Gastroesophageal sphincter (tissue), 4 donors: ENCODE measurements around the gene TRAT1. TPM values are rescaled to one million over a fixed set of nuclear protein-coding genes. Genes with fewer than 3 reads are reported as not detected.
"Not testable (repeated sequence)": the region's sequence is repeated elsewhere in the genome, so short reads cannot be mapped to it uniquely, and the experiment has no call there.

ENCODE experiments used
- ATAC-seq: fragments of 150-250 bp; one replicate; pipeline ENCODE4 v1.9.1; 2016; ENCODE audit warnings: mild to moderate bottlenecking, moderate library complexity
- H3K27ac ChIP-seq, 4 donors: fragments of 200-600 bp; sonication (generic) in 3 of 4; 1 replicate in 3 of 4; 2 replicates in 1 of 4; pipeline ENCODE4 v1.5.1; 2016 to 2019
- H3K27me3 ChIP-seq: fragments of 200-600 bp; sonication (generic); one replicate; pipeline ENCODE4 v1.5.1; 2019
- H3K36me3 ChIP-seq, 2 donors: fragments of 200-600 bp; sonication (generic); one replicate each; pipeline ENCODE4 v1.5.1; 2019; ENCODE audit warnings: control low read depth in 1 of 2
- H3K4me1 ChIP-seq, 3 donors: fragments of 200-600 bp; sonication (generic); 1 replicate in 2 of 3; 2 replicates in 1 of 3; pipeline ENCODE4 v1.5.1; 2016 to 2019; ENCODE audit warnings: control low read depth in 2 of 3
- H3K4me3 ChIP-seq, 2 donors: fragments of 200-600 bp; sonication (generic); one replicate each; pipeline ENCODE4 v1.5.1; 2019; ENCODE audit warnings: mild to moderate bottlenecking in 1 of 2, moderate library complexity in 1 of 2
- H3K9me3 ChIP-seq, 3 donors: fragments of 200-600 bp; sonication (generic); one replicate each; pipeline ENCODE4 v1.5.1; 2017 to 2019; ENCODE audit warnings: control low read depth in 2 of 3
- EP300 ChIP-seq: sonication (generic); formaldehyde crosslinking; IDR thresholded peaks from one replicate; pipeline ENCODE4 v1.6.1; 2017; ENCODE audit warnings: antibody characterized with exemption, mild to moderate bottlenecking
- POLR2A ChIP-seq, 2 donors: fragments of 450-650 bp; IDR thresholded peaks; one replicate each; pipeline ENCODE4 v1.6.1; 2017; ENCODE audit warnings: antibody characterized with exemption in 2 of 2, mild to moderate bottlenecking in 2 of 2, moderate library complexity in 1 of 2
- POLR2AphosphoS5 ChIP-seq: sonication (generic); formaldehyde crosslinking; IDR thresholded peaks from one replicate; pipeline ENCODE4 v1.6.1; 2017; ENCODE audit warnings: antibody characterized with exemption
- WGBS, 2 donors: methylation state at CpG; one replicate each; pipeline ENCODE4 v1.1.5; 2018; ENCODE audit warnings: low coverage in 1 of 2; 5-methylcytosine and 5-hydroxymethylcytosine counted together
- total RNA-seq, 4 donors: library from RNA; depleted of rRNA; stranded (reverse); fragments of >200 nt; gene quantifications; one replicate each; pipeline ENCODE4 v1.1.0, GENCODE V29; 2016
- TF ChIP-seq, protein P1 (sequence below), 4 experiments: fragments of 200-600 bp in 2 of 4; fragments of 450-650 bp in 2 of 4; sonication (generic) in 1 of 4; IDR thresholded peaks; one replicate each; pipeline ENCODE4 v1.5.1; 2017 to 2019; ENCODE audit warnings: antibody characterized with exemption in 4 of 4, mild to moderate bottlenecking in 2 of 4, moderate library complexity in 2 of 4

The TRAT1 gene
- total RNA-seq, 4 donors from 2014 or later, result 1.2 to 2.4 TPM; not detected in 2

DNA sequence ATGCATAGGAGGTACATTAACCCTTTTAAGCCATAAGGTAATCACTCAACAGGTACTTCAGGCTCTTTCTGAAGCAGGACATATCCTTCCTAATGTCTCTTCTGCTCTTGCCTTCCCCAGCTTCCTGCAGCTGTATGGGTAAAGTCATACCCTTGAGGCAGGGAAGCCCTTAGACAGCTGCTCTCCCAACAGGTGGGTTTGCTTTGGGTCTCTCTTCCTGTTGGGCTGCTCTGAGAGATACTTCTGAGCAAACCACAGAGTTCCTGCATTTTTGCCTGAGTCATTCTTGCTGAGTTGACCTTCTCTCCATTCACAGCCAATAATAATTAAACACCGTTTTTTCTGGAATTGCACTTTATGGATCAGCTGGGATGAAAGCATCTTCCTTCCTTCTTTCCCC is 2.0 kb upstream of the TRAT1 start:
- WGBS, 2 donors, result 80 to 89% methylated on average over 1 of the region's 1 CpG
- no peaks in the 10 kb centered on the region for H3K36me3 ChIP-seq
- H3K27ac ChIP-seq, result no peak overlapping the region
- no peak overlapping the region for H3K4me3 ChIP-seq
- no peaks in the 10 kb centered on the region for H3K9me3 ChIP-seq
- TF ChIP-seq, protein P1, sequence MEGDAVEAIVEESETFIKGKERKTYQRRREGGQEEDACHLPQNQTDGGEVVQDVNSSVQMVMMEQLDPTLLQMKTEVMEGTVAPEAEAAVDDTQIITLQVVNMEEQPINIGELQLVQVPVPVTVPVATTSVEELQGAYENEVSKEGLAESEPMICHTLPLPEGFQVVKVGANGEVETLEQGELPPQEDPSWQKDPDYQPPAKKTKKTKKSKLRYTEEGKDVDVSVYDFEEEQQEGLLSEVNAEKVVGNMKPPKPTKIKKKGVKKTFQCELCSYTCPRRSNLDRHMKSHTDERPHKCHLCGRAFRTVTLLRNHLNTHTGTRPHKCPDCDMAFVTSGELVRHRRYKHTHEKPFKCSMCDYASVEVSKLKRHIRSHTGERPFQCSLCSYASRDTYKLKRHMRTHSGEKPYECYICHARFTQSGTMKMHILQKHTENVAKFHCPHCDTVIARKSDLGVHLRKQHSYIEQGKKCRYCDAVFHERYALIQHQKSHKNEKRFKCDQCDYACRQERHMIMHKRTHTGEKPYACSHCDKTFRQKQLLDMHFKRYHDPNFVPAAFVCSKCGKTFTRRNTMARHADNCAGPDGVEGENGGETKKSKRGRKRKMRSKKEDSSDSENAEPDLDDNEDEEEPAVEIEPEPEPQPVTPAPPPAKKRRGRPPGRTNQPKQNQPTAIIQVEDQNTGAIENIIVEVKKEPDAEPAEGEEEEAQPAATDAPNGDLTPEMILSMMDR (IDR thresholded peaks at IDR 0.05), result no peak
- no peak for TF ChIP-seq EP300
- no peak for TF ChIP-seq POLR2AphosphoS5
- TF ChIP-seq POLR2A (IDR thresholded peaks at IDR 0.05), result no peak
- no peaks in the 10 kb centered on the region for H3K4me1 ChIP-seq
- H3K27me3 ChIP-seq, result no peaks in the 10 kb centered on the region
- ATAC-seq, result no peak

GRCh38 chr3:108823227-108823626 is 641 bp downstream of the TRAT1 start:
- ATAC-seq, result no peak
- Histone ChIP-seq H3K27me3 (no peaks in the 10 kb centered on the region), H3K4me3 (no peak overlapping the region), H3K4me1 (no peaks in the 10 kb centered on the region), H3K27ac (no peak overlapping the region), H3K36me3 (no peaks in the 10 kb centered on the region), H3K9me3 (no peaks in the 10 kb centered on the region)
- TF ChIP-seq, protein P1 (IDR thresholded peaks at IDR 0.05), result no peak
- TF ChIP-seq POLR2A (IDR thresholded peaks at IDR 0.05) (no peak), POLR2AphosphoS5 (no peak), EP300 (no peak)
- WGBS, 2 donors, result 71 to 90% methylated on average over 2 of the region's 2 CpGs

GRCh38 chr3:108823803-108824202 is 1.2 kb downstream of the TRAT1 start:
- not testable (repeated sequence) for ATAC-seq, H3K27ac ChIP-seq, H3K4me1 ChIP-seq, H3K36me3 ChIP-seq, H3K9me3 ChIP-seq, H3K4me3 ChIP-seq, H3K27me3 ChIP-seq
- WGBS, 2 donors, result 91 to 92% methylated on average over 10 of the region's 10 CpGs

GRCh38 chr3:108826309-108827187 is 4.0 kb downstream of the TRAT1 start:
- Histone ChIP-seq H3K9me3 (no peaks in the 10 kb centered on the region), H3K4me1 (no peaks in the 10 kb centered on the region), H3K27me3 (no peaks in the 10 kb centered on the region), H3K4me3 (no peak overlapping the region), H3K36me3 (no peaks in the 10 kb centered on the region), H3K27ac (no peak overlapping the region)
- 69 to 70% methylated on average over 6 of the region's 6 CpGs for WGBS, 2 donors
- ATAC-seq, result no peak
- TF ChIP-seq POLR2AphosphoS5 (no peak), POLR2A (IDR thresholded peaks at IDR 0.05) (no peak), EP300 (no peak)
- TF ChIP-seq, protein P1 (IDR thresholded peaks at IDR 0.05), result no peak

DNA sequence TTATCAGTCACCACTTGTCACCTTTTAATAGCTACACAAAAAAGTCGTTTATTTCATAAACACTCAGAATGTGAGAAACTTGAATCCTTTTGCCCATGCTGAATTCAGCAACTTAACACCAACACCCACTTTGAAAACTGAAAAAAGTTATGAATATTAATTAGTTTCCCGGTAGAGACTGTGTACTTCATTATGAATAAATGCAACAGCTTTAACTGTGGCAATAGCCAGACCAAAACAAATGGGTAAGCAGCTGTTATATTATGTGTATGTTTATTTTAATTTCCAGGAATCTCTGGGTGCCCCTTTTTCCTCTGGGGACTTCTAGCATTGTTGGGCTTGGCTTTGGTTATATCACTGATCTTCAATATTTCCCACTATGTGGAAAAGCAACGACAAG is 7.8 kb downstream of the TRAT1 start:
- Histone ChIP-seq H3K36me3 (no peaks in the 10 kb centered on the region), H3K9me3 (no peaks in the 10 kb centered on the region), H3K4me1 (no peaks in the 10 kb centered on the region), H3K4me3 (no peak overlapping the region), H3K27ac (no peak overlapping the region), H3K27me3 (no peaks in the 10 kb centered on the region)
- WGBS, 2 donors, result 63 to 73% methylated on average over 3 of the region's 3 CpGs
- TF ChIP-seq POLR2A (IDR thresholded peaks at IDR 0.05), result no peak
- no peak for ATAC-seq

GRCh38 chr3:108830991-108831614 is 8.5 kb downstream of the TRAT1 start:
- no peaks in the 10 kb centered on the region for H3K9me3 ChIP-seq
- H3K4me1 ChIP-seq, result no peaks in the 10 kb centered on the region
- no peak overlapping the region for H3K4me3 ChIP-seq
- H3K27ac ChIP-seq, result no peak overlapping the region
- H3K36me3 ChIP-seq, result no peaks in the 10 kb centered on the region
- 67 to 75% methylated on average over 1 to 4 of the region's 4 CpGs for WGBS, 2 donors
- TF ChIP-seq EP300 (no peak), POLR2A (IDR thresholded peaks at IDR 0.05) (no peak), POLR2AphosphoS5 (no peak)
- TF ChIP-seq, protein P1 (IDR thresholded peaks at IDR 0.05), result no peak
- no peaks in the 10 kb centered on the region for H3K27me3 ChIP-seq
- ATAC-seq, result no peak
